ENCODE measurements around the gene NLGN1.
A peak's percentile ranks its signal among the peaks of the same experiment; 100 is the strongest.
"Not testable (repeated sequence)": the region's sequence is repeated elsewhere in the genome, so short reads cannot be mapped to it uniquely, and the experiment has no call there.

Gene NLGN1

GRCh38 chr3:173397161-173398110 is at the start of gene NLGN1:
Gene NLGN1 (plus strand): TSS chr3:173397744.
- peak; percentile 75 for DNase-seq

GRCh38 chr3:173351886-173352285 is 45.7 kb upstream of the NLGN1 start:
- no peak for DNase-seq

- not testable (repeated sequence) for DNase-seq
Observed at GRCh38 chr3:173353137-173353536, 44.4 kb upstream of the NLGN1 start.

GRCh38 chr3:173354124-173354523 is 43.4 kb upstream of the NLGN1 start:
- DNase-seq, result no peak

GRCh38 chr3:173371848-173372487 is 25.6 kb upstream of the NLGN1 start:
- DNase-seq, result peak; percentile 64

- no peak for DNase-seq
Observed at GRCh38 chr3:173380681-173381080, 16.9 kb upstream of the NLGN1 start.

GRCh38 chr3:173381936-173382335 is 15.6 kb upstream of the NLGN1 start:
- DNase-seq, result not testable (repeated sequence)

GRCh38 chr3:173395073-173395411 is 2.5 kb upstream of the NLGN1 start:
- DNase-seq, result no peak

- peak; percentile 96 for DNase-seq
Observed at GRCh38 chr3:173395412-173396181, 1.9 kb upstream of the NLGN1 start.

- peak; percentile 64 for DNase-seq
Observed at GRCh38 chr3:173396191-173397041, 1.1 kb upstream of the NLGN1 start.

- no peak for DNase-seq
Observed at GRCh38 chr3:173398111-173398479, 551 bp downstream of the NLGN1 start.

GRCh38 chr3:173399044-173399443 is 1.5 kb downstream of the NLGN1 start:
- DNase-seq, result peak; percentile 44

GRCh38 chr3:173401369-173401768 is 3.8 kb downstream of the NLGN1 start:
- no peak for DNase-seq

GRCh38 chr3:173402656-173403055 is 5.1 kb downstream of the NLGN1 start:
- DNase-seq, result no peak

- no peak for DNase-seq
Observed at GRCh38 chr3:173403376-173403775, 5.8 kb downstream of the NLGN1 start.

GRCh38 chr3:173404156-173404555 is 6.6 kb downstream of the NLGN1 start:
- DNase-seq, result no peak

GRCh38 chr3:173410436-173410835 is 12.9 kb downstream of the NLGN1 start:
- DNase-seq, result no peak

- no peak for DNase-seq
Observed at GRCh38 chr3:173410849-173411248, 13.3 kb downstream of the NLGN1 start.

- peak; percentile 50 for DNase-seq
Observed at GRCh38 chr3:173411375-173411973, 13.9 kb downstream of the NLGN1 start.

- no peak for DNase-seq
Observed at GRCh38 chr3:173416070-173416469, 18.5 kb downstream of the NLGN1 start.

- DNase-seq, result no peak
Observed at GRCh38 chr3:173429076-173429475, 31.5 kb downstream of the NLGN1 start.

- DNase-seq, result no peak
Observed at GRCh38 chr3:173429527-173429926, 32.0 kb downstream of the NLGN1 start.

Measured in NCI-H82 (cell line).